GM19023 (cell line): ENCODE measurements around the gene WHRN.

Source experiments
- ATAC-seq: cut with Tn5 transposase; IDR thresholded peaks from one replicate; pipeline ENCODE4 v1.9.1; 2021; ENCODE audit warnings: mild to moderate bottlenecking, moderate library complexity; ENCODE audit not compliant: unreplicated experiment

WHRN gene

DNA sequence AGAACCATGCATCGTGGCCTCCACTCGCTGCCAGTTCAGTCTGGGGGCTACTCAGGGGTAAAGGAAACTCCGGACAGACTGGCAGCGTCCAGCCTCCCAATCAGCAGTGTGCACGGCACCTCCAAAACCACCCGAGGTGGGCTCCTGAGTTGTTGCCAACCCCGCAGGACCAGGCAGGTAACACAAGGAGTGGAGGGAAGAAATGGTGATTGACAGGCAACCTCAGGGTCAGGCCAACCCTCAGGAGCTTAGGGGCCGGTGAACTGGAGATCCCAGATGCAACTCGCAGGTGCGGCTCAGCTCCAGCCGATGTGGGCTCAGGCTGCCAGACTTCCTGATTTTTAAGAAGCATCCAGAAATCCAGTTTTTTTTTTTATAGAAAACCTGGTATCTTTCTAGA lies 80.1 kb downstream of the WHRN start:
- ATAC-seq: no peak

DNA sequence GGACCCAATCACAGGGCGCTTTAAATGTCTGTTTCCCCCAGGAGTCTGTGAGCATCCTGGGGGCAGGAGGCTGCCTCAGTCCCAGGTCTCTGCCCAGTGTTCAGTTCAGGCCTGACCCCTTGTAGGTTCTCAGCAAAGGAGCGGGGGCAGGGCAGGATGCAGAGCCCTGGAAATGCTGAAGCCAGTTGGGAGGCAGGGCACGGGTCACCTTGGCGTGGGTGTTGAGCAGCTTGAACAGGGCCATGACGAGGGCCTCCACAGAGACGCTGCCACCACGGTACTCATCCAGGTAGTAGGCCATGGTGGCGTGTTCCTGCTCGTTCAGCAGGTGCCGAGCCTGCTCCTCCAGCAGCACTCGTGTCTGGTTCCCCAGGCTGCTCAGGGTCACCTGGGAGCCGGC lies 81.1 kb downstream of the WHRN start:
- ATAC-seq: no peak

DNA sequence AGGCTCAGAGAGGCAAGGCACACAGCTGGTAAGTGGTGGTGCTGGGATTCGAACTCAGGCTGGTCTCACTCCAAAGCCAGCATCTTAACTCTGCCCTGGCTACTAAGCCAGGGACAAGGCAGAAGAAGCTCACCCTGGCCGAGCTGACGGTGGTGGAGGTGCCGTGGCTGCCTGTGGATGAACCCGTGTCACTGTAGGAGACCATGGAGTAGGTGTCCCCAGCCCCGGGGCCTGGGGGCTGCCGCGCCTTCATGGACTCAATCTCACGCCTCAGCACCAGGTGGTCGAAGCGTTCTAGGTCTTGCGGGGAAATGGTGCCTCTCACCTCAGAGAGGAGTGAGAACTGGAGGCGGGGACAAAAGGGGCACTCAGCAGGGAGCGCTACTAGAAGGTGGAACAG lies 82.1 kb downstream of the WHRN start:
- ATAC-seq: no peak

DNA sequence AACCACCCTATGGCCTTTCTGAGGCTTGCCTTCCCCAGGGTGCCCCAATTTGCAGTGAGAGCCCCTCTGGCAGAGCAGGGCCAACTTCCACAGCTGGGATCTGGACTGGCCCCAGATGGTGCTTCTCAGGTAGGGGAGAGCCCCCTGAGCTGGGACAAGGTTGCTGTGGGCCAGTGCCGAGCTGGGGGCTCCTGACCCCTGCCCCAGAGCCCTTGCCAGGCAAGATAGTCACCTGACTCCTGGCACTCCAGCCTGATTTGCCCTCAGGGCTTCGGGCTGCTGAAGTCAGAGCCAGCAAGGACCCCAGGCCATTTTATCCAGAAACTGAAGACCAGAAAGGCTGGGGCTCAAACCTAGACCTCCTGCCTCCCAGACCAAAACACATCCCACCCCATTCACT lies 84.1 kb downstream of the WHRN start:
- ATAC-seq: no peak

DNA sequence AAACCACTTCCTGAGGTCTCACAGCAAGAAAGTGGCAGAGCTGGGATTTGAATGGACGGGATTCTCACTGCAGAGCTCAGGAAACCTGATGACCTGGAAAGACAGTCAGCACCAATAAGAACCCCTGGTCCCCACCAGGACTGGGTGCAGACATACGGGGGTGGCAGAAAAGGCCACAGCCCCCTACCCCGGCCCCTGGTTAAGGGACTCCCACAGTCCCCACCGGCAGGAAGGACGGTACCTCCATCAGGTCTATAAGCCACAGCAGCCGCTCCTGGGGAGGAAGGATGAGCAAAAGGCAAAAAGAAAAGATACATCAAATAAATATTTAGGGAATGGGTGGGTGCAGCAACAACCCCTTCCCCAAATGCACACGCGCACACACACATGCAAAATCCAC lies 85.5 kb downstream of the WHRN start:
- ATAC-seq: no peak

DNA sequence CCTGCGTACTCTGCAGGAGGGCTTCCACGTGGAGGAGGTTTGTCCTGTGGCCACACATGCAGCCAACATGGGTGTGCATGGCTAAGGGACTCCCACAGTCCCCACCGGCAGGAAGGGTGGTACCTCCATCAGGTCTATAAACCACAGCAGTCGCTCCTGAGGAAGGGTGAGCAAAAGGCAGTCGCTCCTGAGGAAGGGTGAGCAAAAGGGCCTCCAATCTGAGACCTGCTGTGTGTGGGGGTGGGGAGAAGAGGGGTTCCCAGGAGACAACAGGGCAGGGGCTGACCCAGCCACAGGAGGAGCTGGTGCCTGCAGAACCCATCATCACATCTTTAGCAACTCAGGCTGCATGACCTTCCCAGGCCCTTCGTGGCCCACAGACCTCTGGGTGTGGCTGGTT lies 87.2 kb downstream of the WHRN start:
- no peak for ATAC-seq

DNA sequence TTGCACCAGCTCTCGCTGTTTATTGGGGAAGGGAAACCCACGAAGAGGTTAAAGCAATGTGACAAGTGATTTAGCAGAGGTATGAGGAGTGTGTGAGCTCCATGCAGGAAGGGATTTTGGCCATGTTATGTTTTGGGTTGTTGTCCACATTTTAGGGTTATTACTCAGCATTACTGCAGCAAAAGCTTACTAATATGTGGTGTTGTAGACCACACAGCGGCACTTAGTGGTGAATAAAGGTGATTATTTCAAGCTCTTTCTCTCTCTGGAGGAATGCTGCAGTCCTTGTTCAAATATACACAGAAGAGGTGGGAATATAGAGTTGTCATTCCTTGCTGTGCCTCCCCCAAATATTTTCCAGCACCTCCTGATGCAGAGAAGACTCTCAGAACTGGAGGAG lies 87.8 kb downstream of the WHRN start:
- no peak for ATAC-seq

DNA sequence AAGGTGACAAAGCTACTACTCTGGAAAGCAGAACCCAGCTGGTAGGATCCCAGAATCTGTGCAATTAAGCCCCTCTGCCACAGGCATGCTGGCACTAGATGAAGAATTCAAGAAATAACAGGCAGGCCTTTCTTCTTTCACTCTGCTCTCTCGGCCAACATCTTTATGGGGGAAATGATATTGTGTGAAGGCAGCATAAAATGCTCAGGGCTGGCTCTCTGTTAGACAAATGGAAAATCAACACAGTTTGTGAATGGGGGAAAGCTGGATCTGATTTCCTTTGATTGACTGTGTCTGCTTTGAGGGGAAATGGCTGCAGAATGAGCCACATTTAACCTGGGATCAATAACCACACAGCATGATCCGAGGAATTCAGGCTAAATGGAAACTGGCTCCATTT lies 88.4 kb downstream of the WHRN start:
- ATAC-seq: no peak

DNA sequence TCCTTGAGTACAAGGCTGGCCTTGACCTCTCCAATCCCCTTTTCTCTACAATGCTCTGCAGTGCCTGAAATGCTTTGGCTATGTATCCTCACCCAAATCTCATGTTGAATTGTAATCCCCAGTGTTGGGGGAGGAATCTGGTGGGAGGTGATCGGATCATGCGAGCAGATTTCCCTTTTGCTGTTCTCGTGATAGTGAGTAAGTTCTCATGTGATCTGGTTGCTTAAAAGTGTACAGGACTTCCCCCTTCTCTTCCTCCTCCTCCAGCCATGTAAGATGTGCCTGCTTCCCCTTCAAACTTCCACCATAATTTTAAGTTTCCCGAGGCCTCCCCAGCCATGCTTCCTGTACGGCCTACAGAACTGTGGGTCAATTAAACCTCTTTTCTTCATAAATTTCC lies 89.0 kb downstream of the WHRN start:
- ATAC-seq: no peak

DNA sequence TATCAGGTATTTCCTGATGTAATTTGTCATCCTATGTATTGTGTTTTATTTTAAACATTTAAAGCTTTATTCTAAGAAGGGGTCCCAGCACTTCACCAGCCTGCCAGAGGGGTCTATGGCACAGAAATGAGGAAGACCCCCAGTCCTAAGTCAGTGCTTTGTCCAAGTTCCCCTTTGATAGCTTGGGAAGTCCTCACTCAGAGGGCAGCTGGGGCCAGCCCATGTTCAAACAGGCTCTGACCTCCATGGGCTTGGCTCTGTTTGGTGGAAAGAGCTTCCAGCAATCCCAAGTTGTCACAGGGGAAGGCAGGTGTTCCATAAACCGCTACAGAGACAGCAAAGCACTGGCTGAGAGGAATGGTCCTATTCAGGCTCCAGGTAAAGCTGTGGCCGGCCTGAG lies 90.9 kb downstream of the WHRN start:
- no peak for ATAC-seq

DNA sequence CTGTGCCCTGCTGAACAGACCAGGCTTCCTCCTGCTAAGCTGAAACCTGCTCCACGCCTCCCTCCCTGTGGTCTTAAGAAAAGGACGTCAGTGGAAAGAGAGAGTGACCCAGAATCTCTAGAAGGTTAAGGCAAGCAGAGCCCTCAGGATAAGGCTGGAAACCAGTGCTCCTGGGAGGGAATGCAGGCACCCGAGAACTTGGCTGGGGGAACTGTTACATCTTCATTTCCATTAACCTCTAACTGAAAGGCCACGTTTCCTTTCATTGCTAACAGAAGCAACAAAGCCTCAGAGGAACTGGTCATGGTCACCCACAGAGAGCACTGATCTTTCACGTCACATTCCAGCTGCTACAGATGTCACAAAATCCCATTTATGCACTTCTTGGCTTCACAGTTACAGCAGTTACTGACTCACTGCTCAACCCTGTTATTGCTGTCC lies 91.4 kb downstream of the WHRN start:
- no peak for ATAC-seq

DNA sequence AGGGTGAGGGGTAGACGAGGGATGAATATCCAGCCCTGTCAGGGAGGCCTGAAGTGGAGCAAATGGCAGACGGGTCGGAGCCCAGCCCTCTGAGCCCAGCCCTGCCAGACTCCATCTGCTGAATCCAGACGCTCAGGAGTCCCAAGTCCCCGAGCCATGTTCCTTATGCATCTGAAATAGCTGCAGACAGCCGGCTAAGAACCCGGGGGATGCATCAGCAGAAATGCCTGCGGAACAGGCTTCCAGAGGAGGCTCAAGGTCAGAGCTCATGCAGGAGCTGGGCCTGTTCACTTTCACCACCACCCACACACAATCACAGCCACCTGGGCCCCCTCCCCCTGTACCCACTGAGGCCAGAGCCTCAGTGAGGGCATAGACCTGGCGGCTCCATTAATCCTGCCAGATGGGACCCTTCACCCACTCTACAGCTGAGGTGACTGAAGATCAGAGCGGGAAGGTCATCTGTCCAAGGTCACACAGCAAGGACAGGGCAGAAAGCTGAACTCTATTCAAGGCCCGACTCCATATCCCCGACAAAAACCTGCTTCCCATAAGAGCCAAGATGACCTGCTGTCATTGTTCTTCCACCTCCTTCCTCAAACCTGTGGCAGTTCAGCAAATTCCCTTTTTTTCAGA lies 93.1 kb downstream of the WHRN start:
- ATAC-seq: no peak

DNA sequence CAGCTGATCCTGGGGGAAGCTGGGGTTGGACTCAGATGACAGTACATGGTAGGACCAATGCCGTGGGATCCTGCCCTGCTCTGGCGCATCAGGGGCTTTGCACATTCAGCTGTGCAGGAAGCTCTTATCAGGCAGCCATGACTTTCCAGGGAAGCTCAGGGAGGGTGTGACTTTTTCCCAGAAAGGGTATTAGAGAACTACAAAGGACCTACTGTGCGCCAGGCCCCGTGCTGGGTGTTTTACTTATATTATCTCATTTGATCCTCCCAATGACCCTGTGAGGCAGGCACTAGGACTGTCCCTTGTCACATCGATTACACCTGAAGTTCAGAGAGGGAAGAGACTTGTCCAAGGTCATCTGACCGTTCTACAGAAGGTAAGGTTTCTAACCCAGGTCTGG lies 93.8 kb downstream of the WHRN start:
- no peak for ATAC-seq

DNA sequence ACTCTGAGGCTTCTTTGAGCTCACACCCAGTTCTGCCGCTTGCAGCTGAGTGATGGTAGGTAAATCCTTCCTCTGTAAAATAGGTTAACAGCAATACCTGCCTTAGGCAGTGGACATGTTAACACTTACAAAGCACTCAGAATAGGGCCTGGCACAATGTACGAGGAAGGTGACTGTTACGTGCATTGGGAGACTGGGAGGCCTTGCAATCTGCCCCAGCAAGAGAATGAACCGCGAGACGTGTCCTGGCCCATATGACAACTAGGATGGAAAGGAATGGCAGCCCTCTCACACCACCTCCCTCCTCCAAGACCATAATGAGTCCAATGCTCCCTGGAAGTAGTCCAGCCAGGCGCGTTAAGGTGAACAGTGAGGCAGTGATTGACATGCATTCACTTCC lies 94.4 kb downstream of the WHRN start:
- ATAC-seq: no peak

DNA sequence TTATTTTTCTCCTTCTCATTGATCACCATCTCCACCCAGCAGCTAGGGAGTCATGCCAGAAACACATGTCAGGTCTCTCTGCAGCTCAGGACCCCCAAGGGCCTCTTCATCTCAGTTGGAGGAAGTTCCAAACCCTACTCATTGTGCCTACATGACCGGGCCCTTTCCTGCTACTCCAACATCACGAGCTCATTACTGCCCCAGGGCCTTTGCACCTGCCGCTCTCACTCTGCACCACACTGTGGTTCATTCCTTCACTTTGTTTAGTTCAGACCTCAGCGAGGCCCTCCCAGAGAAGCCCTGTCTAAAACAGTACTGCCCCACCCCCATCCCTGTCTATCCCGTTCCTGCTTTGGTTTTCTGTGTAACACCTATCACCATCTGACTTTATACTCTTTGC lies 95.4 kb downstream of the WHRN start:
- ATAC-seq: no peak

DNA sequence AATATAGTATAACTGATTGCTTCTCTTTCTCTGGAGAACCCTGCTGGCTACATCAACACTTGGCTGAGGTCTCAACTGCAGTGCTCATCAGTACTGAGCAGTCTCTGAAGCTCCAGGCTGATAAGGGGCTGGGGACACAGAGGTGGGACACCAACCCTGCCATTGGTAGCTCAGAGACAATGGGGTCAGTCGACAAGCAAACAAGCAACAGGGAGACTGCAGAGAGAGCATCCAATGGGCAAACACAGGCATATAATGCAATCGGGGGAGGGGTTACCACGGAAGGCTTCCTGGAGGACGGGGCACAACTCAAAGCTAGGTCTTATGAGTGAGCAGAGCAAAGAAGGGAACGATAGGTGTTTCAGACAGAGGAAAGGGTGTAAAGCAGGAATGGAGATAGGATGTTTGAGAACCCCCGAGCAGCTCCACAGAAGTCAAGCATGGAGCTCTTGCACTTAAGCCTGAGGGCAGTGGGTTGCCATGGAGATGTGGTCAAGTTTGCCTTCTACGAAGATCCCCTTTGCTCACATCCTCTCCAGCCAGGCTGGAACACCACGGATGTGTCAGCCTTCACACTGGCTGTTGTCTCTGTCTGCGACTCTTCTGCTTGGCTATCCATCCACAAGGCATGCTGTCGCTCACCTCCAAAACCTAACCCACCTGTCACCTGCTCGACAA lies 96.0 kb downstream of the WHRN start:
- ATAC-seq: no peak

DNA sequence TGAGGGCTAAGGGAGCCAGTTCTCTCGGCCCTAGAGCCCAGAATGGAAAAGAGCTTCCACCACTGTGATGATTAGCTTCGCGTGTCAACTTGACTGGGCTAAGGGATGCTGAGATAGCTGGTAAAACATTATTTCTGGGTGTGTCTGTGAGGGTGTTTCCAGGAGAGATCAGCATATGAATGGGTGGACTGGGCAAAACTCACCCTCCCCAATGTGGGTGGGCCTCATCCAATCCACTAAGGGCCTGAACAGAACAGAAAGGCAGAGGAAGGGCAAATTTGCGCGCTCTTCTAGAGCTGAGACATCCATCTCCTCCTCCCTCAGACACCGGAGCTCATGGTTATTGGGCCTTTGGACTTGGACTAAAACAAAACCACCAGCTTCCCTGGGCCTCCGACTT lies 96.6 kb downstream of the WHRN start:
- no peak for ATAC-seq

DNA sequence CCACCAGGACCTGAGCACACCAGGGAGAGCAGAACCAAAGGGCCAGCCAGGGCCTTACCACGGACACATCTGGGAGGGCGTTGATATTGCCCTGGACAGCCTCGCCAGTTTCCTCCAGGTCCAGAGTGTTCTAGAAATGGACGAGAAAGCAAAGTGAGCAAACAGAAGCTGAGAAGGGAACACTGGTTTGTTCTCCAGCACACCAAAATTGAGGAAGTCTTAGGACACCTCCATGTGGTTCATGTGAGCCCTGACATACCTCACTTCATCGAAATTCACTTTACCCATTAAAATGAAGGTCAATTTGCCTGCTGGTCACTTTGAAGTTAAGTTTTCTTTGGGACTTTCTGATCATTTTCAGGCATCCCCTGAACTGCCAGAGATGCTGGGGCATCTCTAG lies 97.4 kb downstream of the WHRN start:
- no peak for ATAC-seq

DNA sequence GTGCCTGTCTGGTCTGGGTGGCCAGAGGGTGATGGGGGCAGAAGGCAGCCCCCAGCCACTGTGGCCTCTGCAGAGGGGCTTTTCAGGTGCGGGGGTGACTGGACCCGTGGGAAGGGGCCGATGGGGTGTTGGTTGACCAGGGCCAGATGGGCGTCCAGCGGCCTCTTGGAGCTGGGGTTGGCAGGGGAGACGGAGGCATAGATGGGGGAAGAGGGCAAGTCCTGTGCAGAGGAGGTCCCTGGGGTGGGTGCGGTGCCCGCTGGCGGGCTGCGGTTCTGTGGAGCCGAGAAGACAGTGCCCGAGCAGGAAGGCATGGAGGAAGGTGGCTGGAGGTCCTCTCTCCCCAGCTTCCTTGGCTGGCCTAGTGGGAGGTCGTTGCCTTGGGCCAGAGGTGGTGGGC lies 98.8 kb downstream of the WHRN start:
- no peak for ATAC-seq

DNA sequence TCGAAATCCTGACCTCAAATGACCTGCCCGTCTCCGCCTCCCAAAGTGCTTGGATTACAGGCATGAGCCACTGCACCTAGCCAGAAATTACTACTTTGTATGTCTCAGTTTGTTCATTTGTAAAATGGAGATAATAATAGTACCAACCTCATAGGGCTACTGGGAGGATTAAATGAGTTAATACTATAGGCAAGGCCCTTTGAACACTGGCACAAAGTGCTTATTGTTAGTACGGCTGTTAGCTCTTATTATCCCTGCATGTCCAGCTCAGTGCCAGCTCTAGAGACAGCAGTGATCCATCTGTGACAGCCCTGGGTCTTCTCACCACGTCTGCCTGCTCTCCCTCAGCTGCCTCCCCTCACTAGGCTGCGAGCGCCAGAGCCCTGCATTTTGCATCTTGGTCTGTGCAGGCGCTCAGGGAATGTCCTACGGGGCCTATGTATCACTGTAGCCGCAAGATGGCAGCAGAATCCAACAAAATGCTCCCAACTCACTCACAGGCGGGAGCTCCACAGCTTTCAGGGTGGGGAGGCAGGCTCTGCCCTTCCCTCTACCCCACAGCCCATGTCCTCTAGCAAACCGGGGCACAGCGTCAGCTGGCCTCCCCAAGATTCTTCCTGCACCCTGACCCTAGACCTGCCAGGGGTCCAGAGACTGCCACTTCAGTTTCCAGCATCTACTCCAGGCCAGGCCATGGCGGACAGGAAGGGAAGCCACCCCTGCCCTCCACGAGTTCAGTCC lies 99.8 kb downstream of the WHRN start:
- peak; percentile 87 for ATAC-seq

DNA sequence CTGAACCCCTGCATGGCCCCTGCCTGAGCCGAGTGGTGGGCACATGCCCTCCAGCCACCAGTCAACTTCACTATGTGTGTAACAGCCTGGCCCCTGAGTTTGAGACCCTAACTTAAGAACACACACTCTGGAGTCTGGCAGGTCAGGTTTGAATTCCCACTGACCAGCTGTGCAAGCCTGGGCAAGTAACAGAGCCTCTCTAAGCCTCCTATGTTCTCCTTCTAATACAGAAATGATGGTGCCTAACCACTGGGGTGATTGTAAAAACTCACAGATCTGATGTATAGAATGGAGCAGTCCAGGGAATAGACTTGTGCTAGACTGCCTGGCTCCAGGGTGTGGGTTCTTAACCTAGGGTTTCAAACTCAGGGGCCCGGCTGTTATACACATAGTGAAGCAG lies 100.7 kb downstream of the WHRN start:
- no peak for ATAC-seq

DNA sequence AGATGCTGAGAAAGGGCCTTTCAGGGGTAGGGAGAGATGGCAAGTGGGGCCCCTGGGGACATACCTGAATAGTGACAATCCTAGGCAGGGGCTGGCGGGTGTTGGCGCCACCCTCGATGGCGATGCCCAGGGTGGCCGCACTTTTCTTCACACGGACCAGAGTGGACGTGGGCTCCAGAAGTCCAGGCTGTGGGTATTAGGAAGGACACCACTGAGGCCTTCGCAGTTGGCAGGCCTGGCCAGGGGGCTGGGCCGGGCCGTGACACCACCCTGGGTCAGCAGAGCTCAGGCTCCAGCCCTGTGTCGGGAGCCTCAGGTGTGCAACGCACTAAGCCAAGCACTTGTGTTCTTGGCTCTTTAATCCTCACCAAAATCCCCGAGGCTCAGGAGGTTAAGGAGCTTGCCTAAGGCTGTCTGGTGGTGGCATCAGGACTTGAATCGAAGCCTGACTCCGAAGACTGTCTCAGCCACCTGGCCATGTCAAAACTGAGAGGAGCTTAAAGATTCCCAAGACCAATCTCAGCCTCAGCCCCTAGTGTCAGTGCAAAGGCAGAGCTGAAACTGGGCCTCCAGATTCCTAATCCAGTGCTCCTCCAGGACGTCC lies 102.0 kb downstream of the WHRN start:
- no peak for ATAC-seq
